WTC11 (cell line): ENCODE measurements around the gene SLC2A4RG. TPM values are rescaled to one million over a fixed set of nuclear protein-coding genes. Genes with fewer than 3 reads are reported as not detected.
A peak's percentile ranks its signal among the peaks of the same experiment; 100 is the strongest.

ENCODE experiments used
- ATAC-seq: fragments of 200-7000 bp; cut with Tn5 transposase; 2 replicates; pipeline ENCODE4 v1.10.0; 2021; ENCODE audit warnings: mild to moderate bottlenecking, moderate library complexity
- CTCF ChIA-PET: fragments of 300-600 bp; sonication (Branson Sonifier 250); formaldehyde crosslinking; loops from one replicate; lab custom pipeline; 2021; ENCODE audit warnings: antibody characterized with exemption; lab: Charles Lee
- POLR2A ChIA-PET: fragments of 350-600 bp; sonication (Branson Sonifier 250); formaldehyde crosslinking; loops from one replicate; lab custom pipeline; 2021; ENCODE audit warnings: antibody characterized with exemption; lab: Charles Lee
- DNase-seq: peaks from one replicate; pipeline ENCODE4 v3.0.0; 2021; ENCODE audit warnings: low spot score
- H3K27ac Mint-ChIP-seq: 2 replicates; pipeline ENCODE4 v1.8.0; 2021; ENCODE audit warnings: mixed read lengths
- H3K27me3 Mint-ChIP-seq: 2 replicates; pipeline ENCODE4 v1.8.0; 2021; ENCODE audit warnings: low read depth, mild to moderate bottlenecking, moderate library complexity, mixed read lengths
- H3K36me3 Mint-ChIP-seq: 2 replicates; pipeline ENCODE4 v1.8.0; 2021; ENCODE audit warnings: mixed read lengths
- H3K4me1 Mint-ChIP-seq: 2 replicates; pipeline ENCODE4 v1.8.0; 2022; ENCODE audit warnings: mixed read lengths
- H3K4me3 Mint-ChIP-seq: 2 replicates; pipeline ENCODE4 v1.8.0; 2021; ENCODE audit warnings: mild to moderate bottlenecking, moderate library complexity, mixed read lengths
- H3K9me3 Mint-ChIP-seq: 2 replicates; pipeline ENCODE4 v1.8.0; 2021; ENCODE audit warnings: mixed read lengths
- ARID4B ChIP-seq: sonication (generic); formaldehyde crosslinking; IDR thresholded peaks from 2 replicates; pipeline ENCODE4 v1.8.0; 2023; ENCODE audit warnings: missing genetic modification reagents, mild to moderate bottlenecking, borderline replicate concordance
- CREM ChIP-seq: sonication (generic); formaldehyde crosslinking; IDR thresholded peaks from 2 replicates; pipeline ENCODE4 v1.8.1; 2022; ENCODE audit warnings: mild to moderate bottlenecking, missing genetic modification reagents, moderate library complexity
- E2F1 ChIP-seq: sonication (generic); formaldehyde crosslinking; IDR thresholded peaks from 2 replicates; pipeline ENCODE4 v1.8.0; 2022; ENCODE audit warnings: mild to moderate bottlenecking, missing genetic modification reagents
- FOXK1 ChIP-seq: sonication (generic); formaldehyde crosslinking; IDR thresholded peaks from 2 replicates; pipeline ENCODE4 v1.8.0; 2022; ENCODE audit warnings: mild to moderate bottlenecking, moderate library complexity, missing genetic modification reagents
- GABPB1 ChIP-seq: sonication (generic); formaldehyde crosslinking; IDR thresholded peaks from 2 replicates; pipeline ENCODE4 v1.8.1; 2023; ENCODE audit warnings: mild to moderate bottlenecking, missing genetic modification reagents
- GTF2I ChIP-seq: fragments of 250-450 bp; sonication (Bioruptor Pico); conservative IDR thresholded peaks from 2 replicates; pipeline ENCODE4 v1.4.0; 2021; ENCODE audit warnings: mild to moderate bottlenecking
- IRF1 ChIP-seq: sonication (generic); formaldehyde crosslinking; IDR thresholded peaks from 2 replicates; pipeline ENCODE4 v1.8.0; 2023; ENCODE audit warnings: missing genetic modification reagents
- JAZF1 ChIP-seq: fragments of 250-450 bp; sonication (Bioruptor Pico); IDR thresholded peaks from 2 replicates; pipeline ENCODE4 v1.9.0; 2021; ENCODE audit warnings: moderate library complexity, mild to moderate bottlenecking, inconsistent platforms
- MAX ChIP-seq: sonication (generic); formaldehyde crosslinking; IDR thresholded peaks from 2 replicates; pipeline ENCODE4 v1.8.0; 2022; ENCODE audit warnings: mild to moderate bottlenecking, missing genetic modification reagents
- PREB ChIP-seq: sonication (generic); formaldehyde crosslinking; IDR thresholded peaks from 2 replicates; pipeline ENCODE4 v1.8.1; 2022; ENCODE audit warnings: mild to moderate bottlenecking, missing genetic modification reagents, moderate library complexity, borderline replicate concordance
- SMAD4 ChIP-seq: sonication (generic); formaldehyde crosslinking; IDR thresholded peaks from 2 replicates; pipeline ENCODE4 v1.8.0; 2022; ENCODE audit warnings: mild to moderate bottlenecking, missing genetic modification reagents
- ZNF138 ChIP-seq: sonication (generic); formaldehyde crosslinking; conservative IDR thresholded peaks from 2 replicates; pipeline ENCODE4 v1.8.1; 2022; ENCODE audit warnings: mild to moderate bottlenecking, moderate library complexity, missing genetic modification reagents
- ZNF219 ChIP-seq: sonication (generic); formaldehyde crosslinking; IDR thresholded peaks from 2 replicates; pipeline ENCODE4 v1.8.0; 2023; ENCODE audit warnings: missing genetic modification reagents, mild to moderate bottlenecking, borderline replicate concordance
- ZNF232 ChIP-seq: sonication (generic); formaldehyde crosslinking; IDR thresholded peaks from 2 replicates; pipeline ENCODE4 v1.8.0; 2022; ENCODE audit warnings: mild to moderate bottlenecking, missing genetic modification reagents
- ZNF671 ChIP-seq: fragments of 250-450 bp; sonication (Bioruptor Pico); IDR thresholded peaks from 2 replicates; pipeline ENCODE4 v1.8.0; 2021; ENCODE audit warnings: mild to moderate bottlenecking
- total RNA-seq: library from RNA; stranded (reverse); gene quantifications from 3 replicates; pipeline ENCODE4 v1.2.3, GENCODE V29; 2021
- TF ChIP-seq, protein P1 (sequence below): sonication (generic); formaldehyde crosslinking; IDR thresholded peaks from 2 replicates; pipeline ENCODE4 v1.8.1; 2022; ENCODE audit warnings: low read depth, mild to moderate bottlenecking, moderate library complexity, missing genetic modification reagents, borderline replicate concordance
- TF ChIP-seq, protein P2 (sequence below): sonication (generic); formaldehyde crosslinking; IDR thresholded peaks from 2 replicates; pipeline ENCODE4 v1.8.1; 2022; ENCODE audit warnings: low read depth, missing genetic modification reagents, borderline replicate concordance
- TF ChIP-seq, protein P3 (sequence below): fragments of 250-450 bp; sonication (Bioruptor Pico); IDR thresholded peaks from 2 replicates; pipeline ENCODE4 v1.9.0; 2021; ENCODE audit warnings: mild to moderate bottlenecking

Gene SLC2A4RG
- total RNA-seq, 1 experiment from 2014 or later = 43.3 TPM

DNA sequence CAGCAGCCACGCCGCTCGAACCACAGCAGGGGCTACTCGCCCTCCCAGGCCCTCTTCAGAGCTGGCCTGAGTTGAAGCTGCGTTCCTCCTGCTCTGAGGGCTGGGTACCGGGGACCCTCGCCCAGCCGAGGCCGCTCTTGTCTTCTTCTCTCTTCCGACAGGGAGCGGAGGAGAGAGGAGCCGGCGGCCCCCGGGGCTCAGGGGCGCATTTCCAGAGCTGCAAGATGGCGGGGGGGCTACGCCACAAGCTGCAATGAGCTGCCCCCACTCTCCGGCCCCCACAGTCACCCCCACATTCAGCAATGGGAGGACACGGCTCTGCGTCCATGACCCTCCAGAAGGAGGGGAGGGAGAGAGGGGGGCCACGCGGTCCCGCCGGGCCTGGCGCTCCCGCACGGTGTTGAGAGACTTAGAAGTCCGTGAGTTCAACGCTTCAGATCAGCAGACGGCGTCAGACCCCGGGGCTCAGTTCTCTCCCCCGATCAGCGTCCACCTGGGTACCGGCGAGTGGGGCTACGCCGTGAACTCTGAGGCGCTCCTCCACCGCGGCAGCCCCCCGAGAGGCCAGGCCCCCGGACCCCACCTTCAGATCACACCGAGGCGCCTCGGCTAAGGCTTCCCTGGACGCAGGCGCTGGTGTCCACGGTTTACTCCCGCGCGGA lies 31.6 kb downstream of the SLC2A4RG start (continued):
- no peak for TF ChIP-seq ARID4B (CRISPR knock-in tag)
- TF ChIP-seq, all 79 proteins: peak for 0

DNA sequence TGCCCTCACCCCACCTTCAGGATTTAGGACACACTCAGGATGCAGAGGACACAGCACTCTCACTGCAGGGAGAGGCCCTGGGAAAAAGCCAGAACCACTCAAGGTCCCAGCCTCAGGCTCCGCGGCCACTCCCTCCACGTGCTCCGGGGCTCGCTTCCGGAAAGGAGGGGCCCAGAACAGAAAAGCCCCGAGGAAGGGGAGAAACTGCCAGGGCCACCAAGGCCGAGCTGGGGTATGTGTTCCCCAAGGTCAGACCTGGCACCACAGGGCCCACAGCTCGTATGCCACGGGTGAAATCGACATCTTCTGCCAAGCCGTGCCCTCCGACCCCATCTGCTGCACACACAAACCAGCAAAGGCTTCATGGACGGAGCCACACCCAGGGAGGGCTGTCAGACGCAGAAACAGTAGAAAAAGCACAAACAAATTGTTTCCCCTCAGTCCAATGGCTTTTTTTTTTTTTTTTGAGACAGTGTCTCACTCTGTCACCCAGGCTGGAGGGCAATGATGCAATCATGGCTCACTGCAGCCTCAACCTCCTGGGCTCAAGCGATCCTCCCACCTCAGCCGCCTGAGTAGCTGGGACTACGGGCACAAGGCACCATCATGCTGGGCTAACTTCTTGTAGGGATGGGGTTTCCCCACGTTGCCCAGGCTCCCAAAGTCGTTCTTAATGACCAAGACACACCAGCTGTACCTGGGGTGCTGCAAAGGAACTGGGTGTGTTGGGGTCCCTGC lies 33.4 kb downstream of the SLC2A4RG start:
- Mint-ChIP-seq H3K9me3 (peaks cover 14% of the 10 kb centered on the region), H3K36me3 (peaks cover 13% of the 10 kb centered on the region), H3K27ac (no peak overlapping the region), H3K4me1 (peaks cover 14% of the 10 kb centered on the region), H3K4me3 (no peak overlapping the region), H3K27me3 (peaks cover 4% of the 10 kb centered on the region; the same call in 1 of the 2 replicates)
- ChIA-PET POLR2A (no interaction called here), CTCF (interaction anchor here (1.5 kb wide), 1 partner anchor 93 kb away, joined by 3 read pairs; the partner anchor contains the start of gene TPD52L2)
- no peak for ATAC-seq
- TF ChIP-seq E2F1 (no peak), GABPB1 (CRISPR knock-in tag) (peak; percentile 84; the same call in 1 of the 2 replicates)
- no peak for DNase-seq

GRCh38 chr20:63773571-63774241 lies 34.1 kb downstream of the SLC2A4RG start:
- Mint-ChIP-seq H3K9me3 (peaks cover 17% of the 10 kb centered on the region), H3K4me1 (peaks cover 14% of the 10 kb centered on the region), H3K27ac (no peak overlapping the region), H3K27me3 (peaks cover 4% of the 10 kb centered on the region; the same call in 1 of the 2 replicates), H3K36me3 (peaks cover 16% of the 10 kb centered on the region), H3K4me3 (no peak overlapping the region)
- ATAC-seq (no peak), DNase-seq (no peak)
- ChIA-PET CTCF (interaction anchor here (2.2 to 2.8 kb wide), 4 partner anchors 22 to 103 kb away, joined by 10 to 29 read pairs (median 23); no protein-coding TSS in a partner anchor), POLR2A (interaction anchor here (0.6 to 0.7 kb wide), 2 partner anchors 36 to 1425 kb away, joined by 3 to 4 read pairs; no protein-coding TSS in a partner anchor)
- TF ChIP-seq FOXK1 (CRISPR knock-in tag) = no peak
- TF ChIP-seq MAX (CRISPR knock-in tag) = no peak
- no peak for TF ChIP-seq ZNF138 (CRISPR knock-in tag)
- no peak for TF ChIP-seq ZNF232 (CRISPR knock-in tag)
- no peak for TF ChIP-seq ZNF219 (CRISPR knock-in tag)
- TF ChIP-seq IRF1 (CRISPR knock-in tag) = no peak
- TF ChIP-seq SMAD4 = no peak
- no peak for TF ChIP-seq PREB (CRISPR knock-in tag)
- no peak for TF ChIP-seq ZNF671
- TF ChIP-seq CREM (CRISPR knock-in tag) = no peak
- TF ChIP-seq, protein P1, sequence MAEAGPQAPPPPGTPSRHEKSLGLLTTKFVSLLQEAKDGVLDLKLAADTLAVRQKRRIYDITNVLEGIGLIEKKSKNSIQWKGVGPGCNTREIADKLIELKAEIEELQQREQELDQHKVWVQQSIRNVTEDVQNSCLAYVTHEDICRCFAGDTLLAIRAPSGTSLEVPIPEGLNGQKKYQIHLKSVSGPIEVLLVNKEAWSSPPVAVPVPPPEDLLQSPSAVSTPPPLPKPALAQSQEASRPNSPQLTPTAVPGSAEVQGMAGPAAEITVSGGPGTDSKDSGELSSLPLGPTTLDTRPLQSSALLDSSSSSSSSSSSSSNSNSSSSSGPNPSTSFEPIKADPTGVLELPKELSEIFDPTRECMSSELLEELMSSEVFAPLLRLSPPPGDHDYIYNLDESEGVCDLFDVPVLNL (CRISPR knock-in tag) = no peak
- TF ChIP-seq, protein P2, sequence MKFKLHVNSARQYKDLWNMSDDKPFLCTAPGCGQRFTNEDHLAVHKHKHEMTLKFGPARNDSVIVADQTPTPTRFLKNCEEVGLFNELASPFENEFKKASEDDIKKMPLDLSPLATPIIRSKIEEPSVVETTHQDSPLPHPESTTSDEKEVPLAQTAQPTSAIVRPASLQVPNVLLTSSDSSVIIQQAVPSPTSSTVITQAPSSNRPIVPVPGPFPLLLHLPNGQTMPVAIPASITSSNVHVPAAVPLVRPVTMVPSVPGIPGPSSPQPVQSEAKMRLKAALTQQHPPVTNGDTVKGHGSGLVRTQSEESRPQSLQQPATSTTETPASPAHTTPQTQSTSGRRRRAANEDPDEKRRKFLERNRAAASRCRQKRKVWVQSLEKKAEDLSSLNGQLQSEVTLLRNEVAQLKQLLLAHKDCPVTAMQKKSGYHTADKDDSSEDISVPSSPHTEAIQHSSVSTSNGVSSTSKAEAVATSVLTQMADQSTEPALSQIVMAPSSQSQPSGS (CRISPR knock-in tag) = no peak
- TF ChIP-seq, protein P3, sequence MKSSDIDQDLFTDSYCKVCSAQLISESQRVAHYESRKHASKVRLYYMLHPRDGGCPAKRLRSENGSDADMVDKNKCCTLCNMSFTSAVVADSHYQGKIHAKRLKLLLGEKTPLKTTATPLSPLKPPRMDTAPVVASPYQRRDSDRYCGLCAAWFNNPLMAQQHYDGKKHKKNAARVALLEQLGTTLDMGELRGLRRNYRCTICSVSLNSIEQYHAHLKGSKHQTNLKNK (CRISPR knock-in tag) = no peak
- no peak for TF ChIP-seq GTF2I (CRISPR knock-in tag)
- no peak for TF ChIP-seq JAZF1 (CRISPR knock-in tag)
